Endothelial cell of umbilical vein (primary cell): Measurements from ENCODE around the gene TSNAXIP1. TPM values are rescaled to one million over a fixed set of nuclear protein-coding genes. Genes with fewer than 3 reads are reported as not detected.

Experiments used
- Bru-seq: library from RNA; stranded (reverse); fragments of 400-500 nt; gene quantifications from one replicate; lab custom pipeline; 2021; lab: Mats Ljungman, UMichigan
- BruChase-seq, 2 experiments: library from RNA; stranded (reverse); fragments of 400-500 nt; gene quantifications; one replicate each; lab custom pipeline; 2021; lab: Mats Ljungman, UMichigan
- BruUV-seq: library from RNA; stranded (reverse); fragments of 400-500 nt; replicated peaks from 2 replicates; lab custom pipeline; 2021; lab: Mats Ljungman, UMichigan
- CTCF ChIA-PET: fragments of 300-600, 350-600 bp; sonication (Branson Sonifier 250); formaldehyde crosslinking; loops from one replicate; lab custom pipeline; 2021; ENCODE audit warnings: antibody characterized with exemption, inconsistent platforms; lab: Charles Lee
- POLR2A ChIA-PET: fragments of 300-600, 350-600 bp; sonication (Branson Sonifier 250); formaldehyde crosslinking; loops from one replicate; lab custom pipeline; 2021; ENCODE audit warnings: antibody characterized with exemption, inconsistent platforms; lab: Charles Lee
- DNase-seq: peaks from one replicate; pipeline ENCODE4 v3.0.0-alpha.2; 2011; ENCODE audit warnings: low read depth, low spot score
- FAIRE-seq: peaks from 2 replicates; lab custom pipeline; 2011; peaks lifted over from hg19 to GRCh38; lab: Jason Lieb, UNC
- H2AFZ ChIP-seq: 2 replicates; pipeline ENCODE4 v1.6.0; 2012; ENCODE audit warnings: low read depth, low read length, control low read depth, inconsistent platforms
- H3K27ac ChIP-seq: 2 replicates; pipeline ENCODE4 v1.5.1; 2011; ENCODE audit warnings: low read depth, mild to moderate bottlenecking, control low read depth, low read length, moderate library complexity; ENCODE audit not compliant: insufficient read depth
- H3K27me3 ChIP-seq, 2 experiments: 2 replicates each; pipeline versions ENCODE4 v1.6.0 to v1.6.1; 2011; ENCODE audit warnings: low read length in 2 of 2, mixed read lengths in 1 of 2; ENCODE audit not compliant: control insufficient read depth in 2 of 2, insufficient read depth in 2 of 2
- H3K36me3 ChIP-seq, 2 experiments: 2 replicates in 1 of 2; 3 replicates in 1 of 2; pipeline ENCODE4 v1.5.1; 2011; ENCODE audit warnings: low read length in 2 of 2, mild to moderate bottlenecking in 1 of 2, moderate library complexity in 1 of 2; ENCODE audit not compliant: control insufficient read depth in 2 of 2, insufficient read depth in 2 of 2; ENCODE audit errors: extremely low read depth in 1 of 2
- H3K4me1 ChIP-seq: 3 replicates; pipeline ENCODE4 v1.5.1; 2011; ENCODE audit warnings: mild to moderate bottlenecking, low read length; ENCODE audit not compliant: control insufficient read depth, insufficient read depth; ENCODE audit errors: extremely low read depth
- H3K4me2 ChIP-seq: 2 replicates; pipeline ENCODE4 v1.6.1; 2011; ENCODE audit warnings: low read length, control low read depth, mixed read lengths; ENCODE audit not compliant: insufficient read depth
- H3K4me3 ChIP-seq, 3 experiments: fragments of 200-600 bp in 1 of 3; sonication (generic), shearing (Covaris generic) in 1 of 3; replicated peaks in 1 of 3; 2 replicates each; pipeline ENCODE4 v1.5.1; 2011 to 2016; ENCODE audit warnings: control low read depth in 3 of 3, low read length in 3 of 3, mild to moderate bottlenecking in 2 of 3, inconsistent platforms in 1 of 3, low read depth in 1 of 3, moderate library complexity in 1 of 3; ENCODE audit not compliant: insufficient read depth in 1 of 3
- H3K79me2 ChIP-seq: 2 replicates; pipeline ENCODE4 v1.6.0; 2012; ENCODE audit warnings: low read length, inconsistent platforms; ENCODE audit not compliant: control insufficient read depth, insufficient read depth
- H3K9ac ChIP-seq: replicated peaks from 2 replicates; pipeline ENCODE3; 2011; ENCODE audit warnings: low read length, control low read depth; ENCODE audit not compliant: insufficient read depth; ENCODE audit errors: extremely low read depth
- H3K9me1 ChIP-seq: replicated peaks from 3 replicates; pipeline ENCODE4 v1.6.0; 2011; ENCODE audit warnings: mild to moderate bottlenecking, low read length; ENCODE audit not compliant: control insufficient read depth, insufficient read depth; ENCODE audit errors: extremely low read depth
- H3K9me3 ChIP-seq: replicated peaks from 2 replicates; pipeline ENCODE4 v1.5.1; 2012; ENCODE audit warnings: low read length, inconsistent platforms; ENCODE audit not compliant: control insufficient read depth, insufficient read depth
- H4K20me1 ChIP-seq: replicated peaks from 2 replicates; pipeline ENCODE3; 2011; ENCODE audit warnings: mild to moderate bottlenecking, low read length; ENCODE audit not compliant: control insufficient read depth, insufficient read depth; ENCODE audit errors: extremely low read depth
- GATA2 ChIP-seq: IDR thresholded peaks from 2 replicates; pipeline ENCODE4 v1.7.0; 2011; ENCODE audit warnings: low read depth, mild to moderate bottlenecking, moderate library complexity, mixed read lengths, low read length; ENCODE audit not compliant: insufficient read length, insufficient read depth
- MYC ChIP-seq: IDR thresholded peaks from one replicate; pipeline ENCODE4 v1.6.1; 2011; ENCODE audit warnings: mild to moderate bottlenecking, low read depth, low read length
- POLR2A ChIP-seq: IDR thresholded peaks from 2 replicates; pipeline ENCODE4 v1.6.1; 2012; ENCODE audit warnings: low read depth, mild to moderate bottlenecking, control low read depth, low read length
- POLR2AphosphoS5 ChIP-seq: IDR thresholded peaks from 2 replicates; pipeline ENCODE4 v1.6.1; 2012; ENCODE audit warnings: low read depth, mild to moderate bottlenecking, control low read depth, low read length, moderate library complexity; ENCODE audit not compliant: insufficient read depth
- dilution Hi-C: fragments of 300-500 bp; cut with MboI; formaldehyde crosslinking; loops from one replicate; pipeline ENCODE4 v1.15.0; 2019; ENCODE audit warnings: low sequenced_read_pairs; ENCODE audit not compliant: extremely low pct_ligation_motif_present
- intact Hi-C: fragments of 100-400 bp; cut with micrococcal nuclease; formaldehyde crosslinking; loops from one replicate; pipeline ENCODE4 v1.10.0; 2022
- long read RNA-seq: library from polyadenylated mRNA; stranded (forward); transcript quantifications from one replicate; pipeline ENCODE4 v2.0.0, GENCODE V29; 2021
- polyA minus RNA-seq, 3 experiments: library from RNA; depleted of rRNA, polyadenylated mRNA; stranded (reverse); fragments of >200 nt; gene quantifications; 1 replicate in 1 of 3; 2 replicates in 2 of 3; pipeline ENCODE4 v1.2.3, GENCODE V29; 2011
- polyA plus RNA-seq, 4 experiments: library from polyadenylated mRNA; depleted of rRNA in 3 of 4; stranded (reverse) in 3 of 4; unstranded in 1 of 4; fragments of >200 nt; gene quantifications; 2 replicates each; pipeline versions ENCODE4 v1.2.1 to v1.2.3, GENCODE V29; 2011 to 2012; ENCODE audit warnings: missing spikeins in 1 of 4
- total RNA-seq: library from RNA; stranded (reverse); gene quantifications from 2 replicates; pipeline ENCODE4 v1.2.3, GENCODE V29; 2021

TSNAXIP1 gene, protein sequence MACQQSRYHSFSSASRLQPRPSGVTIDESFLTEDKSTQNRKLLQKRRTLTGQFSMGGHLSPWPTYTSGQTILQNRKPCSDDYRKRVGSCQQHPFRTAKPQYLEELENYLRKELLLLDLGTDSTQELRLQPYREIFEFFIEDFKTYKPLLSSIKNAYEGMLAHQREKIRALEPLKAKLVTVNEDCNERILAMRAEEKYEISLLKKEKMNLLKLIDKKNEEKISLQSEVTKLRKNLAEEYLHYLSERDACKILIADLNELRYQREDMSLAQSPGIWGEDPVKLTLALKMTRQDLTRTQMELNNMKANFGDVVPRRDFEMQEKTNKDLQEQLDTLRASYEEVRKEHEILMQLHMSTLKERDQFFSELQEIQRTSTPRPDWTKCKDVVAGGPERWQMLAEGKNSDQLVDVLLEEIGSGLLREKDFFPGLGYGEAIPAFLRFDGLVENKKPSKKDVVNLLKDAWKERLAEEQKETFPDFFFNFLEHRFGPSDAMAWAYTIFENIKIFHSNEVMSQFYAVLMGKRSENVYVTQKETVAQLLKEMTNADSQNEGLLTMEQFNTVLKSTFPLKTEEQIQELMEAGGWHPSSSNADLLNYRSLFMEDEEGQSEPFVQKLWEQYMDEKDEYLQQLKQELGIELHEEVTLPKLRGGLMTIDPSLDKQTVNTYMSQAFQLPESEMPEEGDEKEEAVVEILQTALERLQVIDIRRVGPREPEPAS
- total RNA-seq (0.95 and 1.0 TPM in 2 replicates), polyA plus RNA-seq (1.0 and 1.2 TPM in 2 replicates), polyA minus RNA-seq (0.62 and 1.2 TPM in 2 replicates), Bru-seq, nascent RNA (percentile 16 among the genes with signal in this experiment), BruChase-seq, experiment 1, labeled RNA remaining after a 6-hour chase (percentile 21 among the genes with signal in this experiment), BruChase-seq, experiment 2, labeled RNA remaining after a 2-hour chase (percentile 18 among the genes with signal in this experiment)
- 0.32 and 0.79 TPM in 2 replicates for polyA plus RNA-seq (2011; cell fraction: cytosol; rRNA removed)
- polyA plus RNA-seq (2011; cell fraction: nucleus; rRNA removed) = 16.7 and 17.7 TPM in 2 replicates
- 0.79 and 0.88 TPM in 2 replicates for polyA plus RNA-seq (2012)
- not detected for polyA minus RNA-seq (2011; cell fraction: cytosol; rRNA and poly(A)+ RNA removed)
- 0.38 and 1.7 TPM in 2 replicates for polyA minus RNA-seq (2011; cell fraction: nucleus; rRNA and poly(A)+ RNA removed)
- long read RNA-seq, partial matches to known transcripts = 0 of 1 reads
- long read RNA-seq, other reads (novel, unspliced or antisense) = 1 of 1 reads

DNA sequence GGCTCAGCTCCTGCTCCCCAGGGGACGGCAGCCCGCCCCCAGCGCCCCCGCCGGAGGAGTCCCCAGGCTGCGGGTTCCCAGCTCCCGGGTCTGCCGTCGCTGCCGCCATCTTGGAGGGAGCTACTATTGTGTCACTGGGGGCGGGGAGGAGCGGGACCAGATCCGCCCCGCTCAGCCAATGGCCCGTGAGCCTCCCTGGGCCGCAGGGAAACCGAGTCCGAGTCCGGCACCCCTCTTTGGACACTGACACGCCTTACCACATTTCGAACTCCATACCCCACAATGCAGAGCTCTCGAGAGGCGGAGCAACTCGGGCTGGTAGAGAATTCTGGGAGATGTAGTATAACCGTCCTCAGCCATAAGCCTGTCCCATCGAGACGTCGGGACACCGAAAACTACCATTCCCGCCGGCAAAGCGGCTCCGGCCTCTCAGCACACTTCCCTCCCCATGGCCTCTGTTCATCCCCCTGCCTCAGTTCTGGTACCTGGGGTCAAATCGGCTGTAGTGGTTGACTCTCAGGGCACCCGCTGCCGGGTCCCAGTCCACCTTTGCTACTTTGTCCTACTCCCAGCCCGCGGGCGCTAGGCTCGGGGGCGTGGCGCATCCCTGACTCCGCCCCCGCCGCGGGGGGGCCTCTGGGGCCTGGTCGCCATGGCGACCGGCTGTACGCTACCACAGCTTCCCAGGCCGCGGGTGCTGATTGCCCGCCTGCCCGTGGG is at the start of gene TSNAXIP1, which contains the start of gene RANBP10:
TSS of gene TSNAXIP1 (plus strand) at position 462 of the 720 bp plus-strand sequence. CDS start 261 bp downstream, outside the sequence.
TSS of gene RANBP10 (minus strand) at position 133 of the 720 bp plus-strand sequence. CDS start at position 109, 24 bp downstream.
- ChIA-PET POLR2A (interaction anchor here (0.6 to 2.7 kb wide), 8 partner anchors 10 to 234 kb away, joined by 3 to 7 read pairs (median 4); partner anchors contain the start of gene GFOD2), CTCF (interaction anchor here (0.8 to 3.1 kb wide), 15 partner anchors 8 to 326 kb away, joined by 3 to 48 read pairs (median 4); partner anchors contain the start of genes ATP6V0D1 and GFOD2)
- H3K27me3 ChIP-seq = no peaks in the 10 kb centered on the region
- no peaks in the 10 kb centered on the region for H4K20me1 ChIP-seq
- dilution Hi-C loops (no loop called here), intact Hi-C loops (loop anchor here (1.0 to 10.0 kb wide), 4 partner anchors 36 to 282 kb away; partner anchors contain the start of genes GFOD2 and RIPOR1)
- TF ChIP-seq GATA2 (no peak), POLR2A (peak; percentile 96), POLR2AphosphoS5 (peak; percentile 94), MYC (no peak)
- peak within 1 kb of the TSS; percentile 71 to 90 (median 81) for H3K4me3 ChIP-seq
- H3K79me2 ChIP-seq = peaks cover 33% of the 10 kb centered on the region
- peaks cover 11% of the 10 kb centered on the region for H3K4me1 ChIP-seq
- H3K9me1 ChIP-seq = no peaks in the 10 kb centered on the region
- H3K36me3 ChIP-seq = peaks cover 0 to 5% of the 10 kb centered on the region in 2 experiments
- peak within 1 kb of the TSS; percentile 97 for H2AFZ ChIP-seq
- H3K27ac ChIP-seq = peak within 1 kb of the TSS; percentile 59
- DNase-seq (peak; percentile 100), FAIRE-seq (peak; percentile 99)
- H3K4me2 ChIP-seq = peak within 1 kb of the TSS; percentile 69
- BruUV-seq = no TSS peak
- H3K9ac ChIP-seq = peak within 1 kb of the TSS; percentile 89
- no peaks in the 10 kb centered on the region for H3K9me3 ChIP-seq
